Skin epidermis (tissue), 12 donors: ENCODE results near the gene OR5H1.

Experiments
- H3K27ac ChIP-seq, 21 experiments: fragments of 200-600 bp; sonication (generic) in 11 of 21; one replicate each; pipeline ENCODE4 v1.5.0; 2020; ENCODE audit warnings: mild to moderate bottlenecking in 3 of 21, inconsistent platforms in 2 of 21, moderate library complexity in 2 of 21
- H3K4me3 ChIP-seq, 7 experiments: fragments of 200-600 bp; sonication (generic) in 2 of 7; one replicate each; pipeline ENCODE4 v1.5.0; 2020; ENCODE audit warnings: inconsistent platforms in 2 of 7, mild to moderate bottlenecking in 2 of 7, moderate library complexity in 1 of 7

OR5H1 gene

GRCh38 chr3:98185180-98185579 is 54.7 kb downstream of the OR5H1 start:
- H3K4me3 ChIP-seq, result no peak overlapping the region
- H3K27ac ChIP-seq, result no peak overlapping the region
